Chondrocyte (in vitro differentiated cells): Measurements from ENCODE around the gene TGFB3. TPM values are rescaled to one million over a fixed set of nuclear protein-coding genes. Genes with fewer than 3 reads are reported as not detected.

Experiments
- DNase-seq: peaks from one replicate; pipeline ENCODE4 v3.0.0; 2021; ENCODE audit warnings: mixed read lengths, low spot score
- H3K27ac Mint-ChIP-seq: one replicate; pipeline ENCODE4 v1.8.0; 2021; ENCODE audit warnings: mild to moderate bottlenecking, moderate library complexity, mixed read lengths; ENCODE audit not compliant: unreplicated experiment
- H3K27me3 Mint-ChIP-seq: 2 replicates; pipeline ENCODE4 v1.8.0; 2021; ENCODE audit warnings: low read depth, mixed read lengths
- H3K36me3 Mint-ChIP-seq: 2 replicates; pipeline ENCODE4 v1.8.0; 2021; ENCODE audit warnings: low read depth, mixed read lengths
- H3K4me1 Mint-ChIP-seq: 2 replicates; pipeline ENCODE4 v1.8.0; 2021; ENCODE audit warnings: low read depth, mild to moderate bottlenecking, mixed read lengths
- H3K4me3 Mint-ChIP-seq: one replicate; pipeline ENCODE4 v1.8.0; 2021; ENCODE audit warnings: mild to moderate bottlenecking, moderate library complexity, mixed read lengths; ENCODE audit not compliant: unreplicated experiment
- H3K9me3 Mint-ChIP-seq: 2 replicates; pipeline ENCODE4 v1.8.0; 2021; ENCODE audit warnings: low read depth, mixed read lengths
- CTCF ChIP-seq: fragments of 200-600 bp; sonication (generic); IDR thresholded peaks from 2 replicates; pipeline ENCODE4 v1.5.0; 2021; ENCODE audit warnings: antibody characterized with exemption, mild to moderate bottlenecking, moderate library complexity
- total RNA-seq: library from RNA; stranded (reverse); gene quantifications from 3 replicates; pipeline ENCODE4 v1.2.1, GENCODE V29; 2021

Gene TGFB3
- total RNA-seq, 1 donor from 2014 or later: 200 TPM

DNA sequence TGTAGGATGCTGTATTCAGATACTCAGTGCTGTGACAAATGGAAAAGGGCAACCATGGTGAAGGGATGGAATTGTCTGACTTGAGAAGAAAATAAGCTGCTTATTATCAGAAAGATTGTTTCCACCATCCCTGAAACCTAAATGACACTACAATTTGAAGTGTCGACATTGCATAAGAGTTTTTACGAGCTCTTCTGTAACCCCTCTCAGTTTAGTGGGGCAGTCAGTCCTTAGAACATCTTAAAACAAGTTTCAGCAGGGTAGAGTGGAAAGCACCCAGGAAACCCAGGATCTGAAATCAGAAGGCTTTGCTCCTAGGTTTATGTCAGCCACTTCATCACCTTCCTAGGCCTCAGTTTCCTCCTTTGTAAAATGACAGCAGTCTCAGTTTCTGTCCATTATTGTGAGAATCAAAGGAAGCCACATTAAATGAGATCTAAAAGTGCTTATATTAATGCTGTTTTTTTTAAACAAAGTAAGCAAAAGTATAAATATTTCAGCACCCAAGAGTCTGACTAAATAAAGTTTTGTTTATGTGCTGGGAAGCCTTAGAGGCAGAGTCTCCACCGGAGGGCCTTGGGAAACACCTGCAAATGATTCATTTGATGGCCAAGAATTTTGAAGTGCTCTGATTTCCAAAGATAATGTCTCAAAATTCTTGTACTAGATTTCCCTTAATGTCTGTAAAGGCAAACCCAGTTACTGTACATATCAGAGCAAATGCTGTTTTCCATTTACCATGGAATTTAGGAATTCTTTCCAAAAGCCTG is 5.6 kb upstream of the TGFB3 start:
- Mint-ChIP-seq H3K9me3 (no peaks in the 10 kb centered on the region), H3K27me3 (no peaks in the 10 kb centered on the region), H3K4me3 (no peak overlapping the region), H3K36me3 (peaks cover 8% of the 10 kb centered on the region), H3K4me1 (peaks cover 39% of the 10 kb centered on the region), H3K27ac (no peak overlapping the region)
- DNase-seq: no peak
- TF ChIP-seq CTCF: no peak

- Mint-ChIP-seq H3K36me3 (peaks cover 5% of the 10 kb centered on the region), H3K4me1 (peaks cover 36% of the 10 kb centered on the region), H3K4me3 (peak overlapping the region; percentile 91), H3K9me3 (no peaks in the 10 kb centered on the region), H3K27me3 (no peaks in the 10 kb centered on the region), H3K27ac (peak overlapping the region; percentile 94)
- no peak for TF ChIP-seq CTCF
- no peak for DNase-seq
These were observed 4.6 kb upstream of the TGFB3 start for GRCh38 chr14:75986439-75986765.

- peak within 1 kb of the TSS; percentile 94 for H3K27ac Mint-ChIP-seq
- H3K9me3 Mint-ChIP-seq: no peaks in the 10 kb centered on the region
- DNase-seq: peak; percentile 94
- H3K4me3 Mint-ChIP-seq: peak within 1 kb of the TSS; percentile 91
- H3K27me3 Mint-ChIP-seq: no peaks in the 10 kb centered on the region
- TF ChIP-seq CTCF: peak; percentile 26
- H3K36me3 Mint-ChIP-seq: peaks cover 5% of the 10 kb centered on the region
- peaks cover 39% of the 10 kb centered on the region for H3K4me1 Mint-ChIP-seq
These were observed 4.0 kb upstream of the TGFB3 start, which contains the start of gene IFT43 for GRCh38 chr14:75985618-75986438. IFT43 (plus strand) TSS chr14:75985763; CDS start chr14:75985787, 24 bp downstream.

DNA sequence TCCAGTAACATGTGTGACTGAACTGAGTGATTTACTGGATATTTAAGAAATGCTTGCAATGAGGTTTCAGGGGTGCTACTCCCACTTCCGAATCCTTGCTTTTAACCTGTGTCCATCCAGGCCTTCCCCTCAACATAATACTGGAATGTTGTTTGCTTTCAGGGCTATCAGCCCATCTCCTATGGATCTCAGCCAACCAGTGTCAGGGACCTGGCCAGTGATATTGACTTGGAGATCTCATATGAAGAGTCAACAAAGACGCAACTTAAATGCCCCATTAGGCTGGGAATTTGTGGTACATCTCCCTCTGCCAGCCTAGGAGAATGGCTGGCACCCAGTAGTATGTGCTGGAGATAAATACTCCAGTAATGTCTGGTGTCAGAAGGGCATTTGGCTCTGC is 2.9 kb upstream of the TGFB3 start:
- H3K27me3 Mint-ChIP-seq: no peaks in the 10 kb centered on the region
- no peak for DNase-seq
- peaks cover 43% of the 10 kb centered on the region for H3K4me1 Mint-ChIP-seq
- H3K9me3 Mint-ChIP-seq: no peaks in the 10 kb centered on the region
- peak overlapping the region; percentile 68 for H3K27ac Mint-ChIP-seq
- TF ChIP-seq CTCF: no peak
- H3K4me3 Mint-ChIP-seq: no peak overlapping the region
- H3K36me3 Mint-ChIP-seq: peaks cover 1% of the 10 kb centered on the region

DNA sequence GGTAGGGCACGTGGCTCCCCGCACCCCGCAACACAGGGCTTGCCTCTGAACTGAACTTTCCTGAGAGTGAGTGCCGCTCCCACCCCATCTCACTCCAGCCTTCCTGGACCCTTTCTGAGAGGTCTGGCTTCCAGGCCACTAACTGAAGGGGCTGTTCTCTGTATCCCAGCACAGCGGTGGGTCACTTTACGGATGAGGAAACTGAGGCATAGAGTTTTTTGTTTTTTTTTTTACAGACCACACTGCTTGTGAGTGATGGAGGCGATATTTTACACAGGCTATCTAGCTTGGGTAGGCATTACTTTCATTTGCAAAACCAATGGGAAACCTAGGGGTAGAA is 1.2 kb upstream of the TGFB3 start:
- H3K27me3 Mint-ChIP-seq: no peaks in the 10 kb centered on the region

More for the DNA sequence above, 1.2 kb upstream of the TGFB3 start:
- peak overlapping the region; percentile 80 for H3K4me3 Mint-ChIP-seq
- H3K27ac Mint-ChIP-seq: peak overlapping the region; percentile 84
- peaks cover 60% of the 10 kb centered on the region for H3K4me1 Mint-ChIP-seq
- H3K9me3 Mint-ChIP-seq: no peaks in the 10 kb centered on the region
- no peak for TF ChIP-seq CTCF
- no peak for DNase-seq
- peaks cover 4% of the 10 kb centered on the region for H3K36me3 Mint-ChIP-seq
